GM23338 (cell line): ENCODE data around the gene UNC13A. TPM values are rescaled to one million over a fixed set of nuclear protein-coding genes. Genes with fewer than 3 reads are reported as not detected.

Source experiments
- ATAC-seq: fragments of 200-7000 bp; cut with Tn5 transposase; 3 replicates; pipeline ENCODE4 v1.9.1; 2020
- DNase-seq: peaks from one replicate; pipeline ENCODE4 v3.0.0-alpha.2; 2015; ENCODE audit warnings: low spot score
- H2AFZ ChIP-seq: fragments of 200-600 bp; sonication (generic); 2 replicates; pipeline ENCODE4 v1.8.0; 2016; ENCODE audit warnings: antibody characterized with exemption, mild to moderate bottlenecking, moderate library complexity
- H3F3A ChIP-seq: fragments of 200-600 bp; sonication (generic); replicated peaks from 2 replicates; pipeline ENCODE4 v1.8.0; 2017; ENCODE audit warnings: antibody characterized with exemption, mixed run types, low read depth
- H3K27ac ChIP-seq: fragments of 200-600 bp; sonication (generic); 2 replicates; pipeline ENCODE4 v1.6.1; 2016; ENCODE audit warnings: low read depth
- H3K27me3 ChIP-seq: fragments of 200-600 bp; sonication (generic); 2 replicates; pipeline ENCODE4 v1.8.0; 2016; ENCODE audit warnings: mild to moderate bottlenecking, mixed run types, moderate library complexity; ENCODE audit not compliant: insufficient read depth
- H3K36me3 ChIP-seq: fragments of 200-600 bp; sonication (generic); 2 replicates; pipeline ENCODE4 v1.8.0; 2016; ENCODE audit warnings: mild to moderate bottlenecking; ENCODE audit not compliant: insufficient read depth
- H3K4me1 ChIP-seq: fragments of 200-600 bp; sonication (generic); 2 replicates; pipeline ENCODE4 v1.8.0; 2016; ENCODE audit warnings: mild to moderate bottlenecking, moderate library complexity; ENCODE audit not compliant: insufficient read depth
- H3K4me2 ChIP-seq: fragments of 200-600 bp; sonication (generic); 2 replicates; pipeline ENCODE4 v1.7.1; 2017; ENCODE audit warnings: mixed run types
- H3K4me3 ChIP-seq: fragments of 200-600 bp; sonication (generic); 2 replicates; pipeline ENCODE4 v1.6.1; 2016; ENCODE audit warnings: mixed run types
- H3K79me2 ChIP-seq: fragments of 200-600 bp; sonication (generic); replicated peaks from 2 replicates; pipeline ENCODE4 v1.8.0; 2017; ENCODE audit warnings: mild to moderate bottlenecking; ENCODE audit not compliant: insufficient read depth
- H3K9me2 ChIP-seq: fragments of 200-600 bp; sonication (generic); 2 replicates; pipeline ENCODE4 v1.8.0; 2017; ENCODE audit not compliant: insufficient read depth
- H4K20me1 ChIP-seq: fragments of 200-600 bp; sonication (generic); replicated peaks from 2 replicates; pipeline ENCODE4 v1.8.0; 2017; ENCODE audit warnings: mild to moderate bottlenecking; ENCODE audit not compliant: insufficient read depth
- H3K27ac Mint-ChIP-seq: 2 replicates; pipeline ENCODE4 v1.8.0; 2020; ENCODE audit warnings: inconsistent platforms, mild to moderate bottlenecking, moderate library complexity, mixed read lengths
- H3K27me3 Mint-ChIP-seq: 3 replicates; pipeline ENCODE4 v1.8.0; 2022; ENCODE audit warnings: low read depth, mild to moderate bottlenecking, moderate library complexity, mixed read lengths, inconsistent platforms; ENCODE audit not compliant: insufficient read depth, poor library complexity
- H3K36me3 Mint-ChIP-seq: 3 replicates; pipeline ENCODE4 v1.8.0; 2021; ENCODE audit warnings: low read depth, mild to moderate bottlenecking, inconsistent platforms, moderate library complexity, mixed read lengths
- H3K4me1 Mint-ChIP-seq: 3 replicates; pipeline ENCODE4 v1.8.0; 2020; ENCODE audit warnings: mild to moderate bottlenecking, inconsistent platforms, mixed read lengths
- H3K4me3 Mint-ChIP-seq: 3 replicates; pipeline ENCODE4 v1.8.0; 2021; ENCODE audit warnings: moderate library complexity, mild to moderate bottlenecking, inconsistent platforms, mixed read lengths
- H3K9me3 Mint-ChIP-seq: 3 replicates; pipeline ENCODE4 v1.8.0; 2020; ENCODE audit warnings: moderate library complexity, mild to moderate bottlenecking, inconsistent platforms, mixed read lengths
- CREB1 ChIP-seq: fragments of 250-450 bp; sonication (Bioruptor Pico); IDR thresholded peaks from 2 replicates; pipeline ENCODE4 v1.5.0; 2020; ENCODE audit warnings: low read depth, mild to moderate bottlenecking, moderate library complexity
- CTCF ChIP-seq, 2 experiments: fragments of 200-600 bp in 1 of 2; sonication (generic) in 1 of 2; conservative IDR thresholded peaks; 2 replicates each; pipeline versions ENCODE4 v1.5.1 to v1.6.1; 2016 to 2017; ENCODE audit warnings: antibody characterized with exemption in 2 of 2, low read depth in 2 of 2, mild to moderate bottlenecking in 2 of 2, moderate library complexity in 1 of 2
- ETS1 ChIP-seq: IDR thresholded peaks from 2 replicates; pipeline ENCODE4 v1.6.1; 2016; ENCODE audit warnings: antibody characterized with exemption
- EZH2 ChIP-seq: fragments of 200-600 bp; sonication (generic); IDR thresholded peaks from one replicate; pipeline ENCODE4 v1.8.0; 2017; ENCODE audit warnings: antibody characterized with exemption, mild to moderate bottlenecking, low read depth; ENCODE audit not compliant: unreplicated experiment
- EZH2phosphoT487 ChIP-seq: fragments of 200-600 bp; sonication (generic); IDR thresholded peaks from one replicate; pipeline ENCODE4 v1.8.1; 2018; ENCODE audit warnings: antibody characterized with exemption; ENCODE audit not compliant: unreplicated experiment
- JUNB ChIP-seq: IDR thresholded peaks from one replicate; pipeline ENCODE4 v1.6.1; 2016; ENCODE audit warnings: antibody characterized with exemption; ENCODE audit not compliant: unreplicated experiment
- NANOG ChIP-seq: IDR thresholded peaks from 2 replicates; pipeline ENCODE4 v1.6.1; 2016; ENCODE audit warnings: antibody characterized with exemption, borderline replicate concordance
- REST ChIP-seq: IDR thresholded peaks from one replicate; pipeline ENCODE4 v1.6.1; 2018; ENCODE audit warnings: antibody characterized with exemption; ENCODE audit not compliant: unreplicated experiment
- STAT1 ChIP-seq: IDR thresholded peaks from one replicate; pipeline ENCODE4 v1.6.1; 2016; ENCODE audit warnings: antibody characterized with exemption; ENCODE audit not compliant: unreplicated experiment
- ZNF114 ChIP-seq: fragments of 250-450 bp; sonication (Bioruptor Pico); IDR thresholded peaks from 2 replicates; pipeline ENCODE4 v1.5.0; 2020; ENCODE audit warnings: mild to moderate bottlenecking, moderate library complexity
- ZNF331 ChIP-seq: fragments of 250-450 bp; sonication (Bioruptor Pico); IDR thresholded peaks from 2 replicates; pipeline ENCODE4 v1.5.0; 2020; ENCODE audit warnings: low read depth, mild to moderate bottlenecking, moderate library complexity
- polyA plus RNA-seq: library from polyadenylated mRNA; unstranded; fragments of >200 nt; fragmentation: Nextera tagmentation; extraction: Ambion mirVana; gene quantifications from 2 replicates; pipeline ENCODE4 v1.2.1, GENCODE V29; 2016
- total RNA-seq: library from RNA; depleted of rRNA; stranded (reverse); fragments of >200 nt; shearing (Covaris generic); gene quantifications from 2 replicates; pipeline ENCODE4 v1.2.3, GENCODE V29; 2014

UNC13A gene
- total and polyA plus RNA-seq, 2 experiments from 2014 or later, result 9.5 to 30.4 TPM

GRCh38 chr19:17718550-17718946 lies 30.4 kb upstream of the UNC13A start:
- Mint-ChIP-seq H3K4me3 (peak overlapping the region; percentile 83), H3K36me3 (peaks cover 16% of the 10 kb centered on the region), H3K27me3 (peaks cover 7% of the 10 kb centered on the region), H3K27ac (peak overlapping the region; percentile 71), H3K9me3 (no peaks in the 10 kb centered on the region), H3K4me1 (peaks cover 29% of the 10 kb centered on the region)
- H3K36me3 ChIP-seq, result no peaks in the 10 kb centered on the region
- peak overlapping the region; percentile 94; the same call in 1 of the 2 replicates for H2AFZ ChIP-seq
- no peak for TF ChIP-seq STAT1
- no peak for TF ChIP-seq NANOG
- no peak for TF ChIP-seq EZH2
- no peak for TF ChIP-seq ZNF114
- TF ChIP-seq REST, result no peak
- TF ChIP-seq ZNF331 (CRISPR knock-in tag), result no peak
- TF ChIP-seq EZH2phosphoT487, result no peak
- no peak for TF ChIP-seq CREB1 (CRISPR knock-in tag)
- no peak for TF ChIP-seq JUNB
- TF ChIP-seq ETS1, result no peak
- peak; percentile 8 for ATAC-seq
- H3K4me3 ChIP-seq, result peak overlapping the region; percentile 91
- peak overlapping the region; percentile 82 for H3K4me2 ChIP-seq
- H3K27ac ChIP-seq, result peak overlapping the region; percentile 66; the same call in 1 of the 2 replicates
- no peak for DNase-seq
- 0 out of 2 replicates have a peak, but pooled peaks cover 5% of the 10 kb centered on the region for H3F3A ChIP-seq
- H3K79me2 ChIP-seq, result peaks cover 32% of the 10 kb centered on the region
- peaks cover 18% of the 10 kb centered on the region for H4K20me1 ChIP-seq
- no peaks in the 10 kb centered on the region for H3K27me3 ChIP-seq
- H3K9me2 ChIP-seq, result no peaks in the 10 kb centered on the region
- H3K4me1 ChIP-seq, result peaks cover 14% of the 10 kb centered on the region; the same call in 1 of the 2 replicates

GRCh38 chr19:17716309-17716929 lies 28.3 kb upstream of the UNC13A start:
- peaks cover 27% of the 10 kb centered on the region for H3K4me1 Mint-ChIP-seq
- Histone ChIP-seq H3K36me3 (no peaks in the 10 kb centered on the region), H3K4me2 (no peak overlapping the region), H2AFZ (no peak overlapping the region), H3K4me3 (no peak overlapping the region), H3K27ac (no peak overlapping the region), H3K9me2 (no peaks in the 10 kb centered on the region), H3F3A (0 out of 2 replicates have a peak, but pooled peaks cover 5% of the 10 kb centered on the region), H3K27me3 (no peaks in the 10 kb centered on the region), H4K20me1 (peaks cover 16% of the 10 kb centered on the region), H3K4me1 (peaks cover 14% of the 10 kb centered on the region; the same call in 1 of the 2 replicates), H3K79me2 (peaks cover 21% of the 10 kb centered on the region)
- peak; percentile 67 for DNase-seq
- no peak overlapping the region for H3K4me3 Mint-ChIP-seq
- ATAC-seq, result peak; percentile 8; the same call in 1 of the 3 replicates
- H3K27ac Mint-ChIP-seq, result no peak overlapping the region
- H3K27me3 Mint-ChIP-seq, result peaks cover 9% of the 10 kb centered on the region
- no peaks in the 10 kb centered on the region for H3K9me3 Mint-ChIP-seq
- TF ChIP-seq EZH2, result no peak
- no peak for TF ChIP-seq NANOG
- peak; percentile 34 to 54; a peak in 3 of 4 replicates for TF ChIP-seq CTCF (conservative IDR thresholded peaks at IDR 0.05; ENCODE audit: low read depth in 2 of 2)
- no peak for TF ChIP-seq ZNF331 (CRISPR knock-in tag)
- H3K36me3 Mint-ChIP-seq, result peaks cover 8% of the 10 kb centered on the region
